Activated B cell treated with CpG ODN at 0.5 μM for 24 hours (primary cell): Measurements from ENCODE around the gene GGA1. TPM values are rescaled to one million over a fixed set of nuclear protein-coding genes. Genes with fewer than 3 reads are reported as not detected.

Experiments
- ATAC-seq: fragments of 200-7000 bp; cut with Tn5 transposase; one replicate; pipeline ENCODE4 v1.10.0; 2021; ENCODE audit warnings: low read depth, mild to moderate bottlenecking, moderate library complexity
- CTCF ChIA-PET: fragments of 350-600 bp; sonication (Branson Sonifier 250); formaldehyde crosslinking; loops from one replicate; lab custom pipeline; 2021; ENCODE audit warnings: antibody characterized with exemption; lab: Charles Lee
- POLR2A ChIA-PET: fragments of 350-600 bp; sonication (Branson Sonifier 250); formaldehyde crosslinking; loops from one replicate; lab custom pipeline; 2021; ENCODE audit warnings: antibody characterized with exemption; lab: Charles Lee
- DNase-seq: peaks from one replicate; pipeline ENCODE4 v3.0.0; 2022
- H3K27ac Mint-ChIP-seq: one replicate; pipeline ENCODE4 v1.8.0; 2020; ENCODE audit warnings: mixed read lengths
- H3K27me3 Mint-ChIP-seq: one replicate; pipeline ENCODE4 v1.8.0; 2021; ENCODE audit warnings: mixed read lengths
- H3K36me3 Mint-ChIP-seq: one replicate; pipeline ENCODE4 v1.8.0; 2021; ENCODE audit warnings: low read depth, mixed read lengths
- H3K4me1 Mint-ChIP-seq: one replicate; pipeline ENCODE4 v1.8.0; 2021; ENCODE audit warnings: mixed read lengths
- H3K4me3 Mint-ChIP-seq: one replicate; pipeline ENCODE4 v1.8.0; 2020; ENCODE audit warnings: mild to moderate bottlenecking, mixed read lengths
- H3K9me3 Mint-ChIP-seq: one replicate; pipeline ENCODE4 v1.8.0; 2020; ENCODE audit warnings: mixed read lengths
- CTCF ChIP-seq: fragments of 200-600 bp; IDR thresholded peaks from one replicate; pipeline ENCODE4 v1.8.0; 2022; ENCODE audit warnings: antibody characterized with exemption, mild to moderate bottlenecking
- intact Hi-C: fragments of 100-400 bp; cut with micrococcal nuclease; formaldehyde crosslinking; loops from one replicate; pipeline ENCODE4 v1.15.1; 2024
- total RNA-seq: library from RNA; stranded (reverse); gene quantifications from 2 replicates; pipeline ENCODE4 v1.2.3, GENCODE V29; 2022

GGA1 gene
- total RNA-seq, 1 donor from 2014 or later, result 126 TPM

GRCh38 chr22:37616201-37617083 lies 7.8 kb downstream of the GGA1 start:
- ATAC-seq, result peak; percentile 47

GRCh38 chr22:37617431-37617830 lies 8.8 kb downstream of the GGA1 start:
- no peak overlapping the region for H3K4me3 Mint-ChIP-seq
- ChIA-PET POLR2A (interaction anchor here (4.4 to 6.0 kb wide), 2 partner anchors 9 to 15 kb away, joined by 32 to 54 read pairs; partner anchors contain the start of gene GGA1), CTCF (interaction anchor here (1.5 to 1.8 kb wide), 4 partner anchors 8 to 25 kb away, joined by 5 to 11 read pairs (median 6); partner anchors contain the start of gene GGA1)
- ATAC-seq (no peak), DNase-seq (no peak)
- intact Hi-C loops, result no loop called here
- no peaks in the 10 kb centered on the region for H3K27me3 Mint-ChIP-seq
- H3K27ac Mint-ChIP-seq, result peak overlapping the region; percentile 83
- peaks cover 26% of the 10 kb centered on the region for H3K4me1 Mint-ChIP-seq
- no peak for TF ChIP-seq CTCF
- H3K36me3 Mint-ChIP-seq, result peaks cover 64% of the 10 kb centered on the region
- H3K9me3 Mint-ChIP-seq, result no peaks in the 10 kb centered on the region

More at GRCh38 chr22:37616201-37617083, 7.8 kb downstream of the GGA1 start:
- Mint-ChIP-seq H3K9me3 (no peaks in the 10 kb centered on the region), H3K27me3 (no peaks in the 10 kb centered on the region), H3K27ac (peak overlapping the region; percentile 30), H3K36me3 (peaks cover 57% of the 10 kb centered on the region), H3K4me1 (peaks cover 25% of the 10 kb centered on the region), H3K4me3 (no peak overlapping the region)
- DNase-seq, result no peak
- ChIA-PET CTCF (interaction anchor here (0.8 to 1.6 kb wide), 4 partner anchors 8 to 65 kb away, joined by 3 to 8 read pairs (median 4); partner anchors contain the start of gene GGA1), POLR2A (interaction anchor here (6.0 kb wide), 1 partner anchor 8 kb away, joined by 54 read pairs; the partner anchor contains the start of gene GGA1)
- intact Hi-C loops, result no loop called here
- no peak for TF ChIP-seq CTCF

GRCh38 chr22:37618072-37618656 lies 9.5 kb downstream of the GGA1 start:
- TF ChIP-seq CTCF, result no peak
- peaks cover 69% of the 10 kb centered on the region for H3K36me3 Mint-ChIP-seq
- intact Hi-C loops, result loop anchor here (1.0 kb wide), 1 partner anchor 15 kb away; no protein-coding TSS in a partner anchor
- no peaks in the 10 kb centered on the region for H3K27me3 Mint-ChIP-seq
- ChIA-PET POLR2A (interaction anchor here (0.6 to 6.0 kb wide), 5 partner anchors 9 to 79 kb away, joined by 3 to 54 read pairs (median 16); partner anchors contain the start of gene GGA1), CTCF (interaction anchor here (1.5 to 1.8 kb wide), 4 partner anchors 9 to 24 kb away, joined by 5 to 11 read pairs (median 6); partner anchors contain the start of gene GGA1)
- H3K9me3 Mint-ChIP-seq, result no peaks in the 10 kb centered on the region
- H3K4me3 Mint-ChIP-seq, result no peak overlapping the region
- ATAC-seq (peak; percentile 72), DNase-seq (no peak)
- peaks cover 30% of the 10 kb centered on the region for H3K4me1 Mint-ChIP-seq
- peak overlapping the region; percentile 83 for H3K27ac Mint-ChIP-seq

GRCh38 chr22:37618674-37619073 lies 10.0 kb downstream of the GGA1 start:
- CTCF ChIA-PET, result interaction anchor here (1.5 to 1.8 kb wide), 3 partner anchors 9 to 24 kb away, joined by 5 to 11 read pairs (median 5); partner anchors contain the start of gene GGA1
- no peak for TF ChIP-seq CTCF
- H3K27ac Mint-ChIP-seq, result peak overlapping the region; percentile 83
- intact Hi-C loops, result loop anchor here (1.0 kb wide), 1 partner anchor 15 kb away; no protein-coding TSS in a partner anchor
- H3K9me3 Mint-ChIP-seq, result no peaks in the 10 kb centered on the region
- no peaks in the 10 kb centered on the region for H3K27me3 Mint-ChIP-seq
- no peak for ATAC-seq
- H3K36me3 Mint-ChIP-seq, result peaks cover 71% of the 10 kb centered on the region
- H3K4me1 Mint-ChIP-seq, result peaks cover 35% of the 10 kb centered on the region
- H3K4me3 Mint-ChIP-seq, result no peak overlapping the region
- POLR2A ChIA-PET, result interaction anchor here (0.6 to 6.0 kb wide), 6 partner anchors 8 to 79 kb away, joined by 3 to 54 read pairs (median 12); partner anchors contain the start of gene GGA1
- no peak for DNase-seq
